MG63 (cell line): ENCODE results near the gene TARS1. TPM values are rescaled to one million over a fixed set of nuclear protein-coding genes. Genes with fewer than 3 reads are reported as not detected.
"Not testable (repeated sequence)": the region's sequence is repeated elsewhere in the genome, so short reads cannot be mapped to it uniquely, and the experiment has no call there.

Source experiments
- DNase-seq: peaks from one replicate; pipeline ENCODE4 v3.0.0-alpha.2; 2020
- H3K27me3 ChIP-seq: fragments of 250-450 bp; sonication (Bioruptor Pico); 2 replicates; pipeline ENCODE4 v1.5.1; 2020; ENCODE audit warnings: mild to moderate bottlenecking, moderate library complexity
- H3K36me3 ChIP-seq: fragments of 250-450 bp; sonication (Bioruptor Pico); 2 replicates; pipeline ENCODE4 v1.5.1; 2020; ENCODE audit warnings: mild to moderate bottlenecking, moderate library complexity
- H3K4me3 ChIP-seq: fragments of 250-450 bp; sonication (Bioruptor Pico); 2 replicates; pipeline ENCODE4 v1.5.1; 2020; ENCODE audit warnings: mild to moderate bottlenecking, moderate library complexity
- H3K9me3 ChIP-seq: fragments of 250-450 bp; sonication (Bioruptor Pico); 2 replicates; pipeline ENCODE4 v1.5.1; 2020; ENCODE audit warnings: mild to moderate bottlenecking, moderate library complexity
- total RNA-seq: library from RNA; depleted of rRNA; stranded (reverse); fragments of >200 nt; shearing (Covaris generic); gene quantifications from 2 replicates; pipeline ENCODE4 v1.2.3, GENCODE V29; 2014; ENCODE audit warnings: low replicate concordance

The TARS1 gene
- total RNA-seq, 1 experiment from 2014 or later, result 433 TPM

GRCh38 chr5:33501899-33502298, 61.1 kb downstream of the TARS1 start:
- no peaks in the 10 kb centered on the region for H3K27me3 ChIP-seq
- no peaks in the 10 kb centered on the region for H3K36me3 ChIP-seq
- no peak for DNase-seq
- no peak overlapping the region for H3K4me3 ChIP-seq
- no peaks in the 10 kb centered on the region for H3K9me3 ChIP-seq

DNA sequence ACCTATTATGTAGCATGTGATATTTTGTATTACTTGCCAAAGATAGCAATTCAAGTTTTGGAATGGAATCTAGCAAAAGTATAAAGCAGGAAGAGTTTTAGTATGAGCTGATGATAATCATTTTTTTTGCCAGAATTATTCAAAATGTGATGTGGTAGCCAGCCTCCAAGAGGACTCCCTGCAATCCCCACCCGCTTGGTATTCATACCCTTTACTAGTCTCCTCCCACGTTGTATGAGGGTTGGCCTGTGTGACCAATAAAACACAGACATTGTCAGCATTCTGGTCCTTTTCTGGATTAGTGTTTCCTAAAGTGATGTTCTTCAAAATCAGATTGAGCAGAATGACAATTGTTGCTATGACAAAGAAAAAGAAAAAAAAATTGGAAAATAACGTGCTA, 63.8 kb downstream of the TARS1 start:
- no peak for DNase-seq
- no peaks in the 10 kb centered on the region for H3K27me3 ChIP-seq
- H3K9me3 ChIP-seq, result no peaks in the 10 kb centered on the region
- no peaks in the 10 kb centered on the region for H3K36me3 ChIP-seq
- no peak overlapping the region for H3K4me3 ChIP-seq

DNA sequence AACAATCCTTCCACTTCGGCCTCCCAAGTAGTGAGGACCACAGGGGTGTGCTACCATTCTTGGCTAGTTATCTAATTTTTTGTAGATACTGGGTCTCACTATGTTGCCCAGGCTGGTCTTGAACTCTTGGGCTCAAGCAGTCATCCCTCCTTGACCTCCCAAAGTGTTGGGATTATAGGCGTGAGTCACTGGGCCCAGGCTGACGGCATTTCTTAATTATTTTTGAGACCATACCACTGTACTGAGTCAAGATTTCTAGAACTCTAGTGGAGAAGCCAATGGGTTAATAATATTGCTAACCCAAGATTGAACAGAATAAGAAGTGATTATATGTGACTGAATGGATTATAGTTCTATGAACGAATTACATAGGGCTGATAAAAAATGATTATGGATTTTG, 66.7 kb downstream of the TARS1 start:
- Histone ChIP-seq H3K9me3 (no peaks in the 10 kb centered on the region), H3K4me3 (no peak overlapping the region), H3K36me3 (no peaks in the 10 kb centered on the region), H3K27me3 (no peaks in the 10 kb centered on the region)
- DNase-seq, result no peak

- Histone ChIP-seq H3K27me3 (no peaks in the 10 kb centered on the region), H3K4me3 (no peak overlapping the region), H3K9me3 (no peaks in the 10 kb centered on the region), H3K36me3 (no peaks in the 10 kb centered on the region)
- DNase-seq, result no peak
Observed at GRCh38 chr5:33509036-33509435, 68.3 kb downstream of the TARS1 start.

DNA sequence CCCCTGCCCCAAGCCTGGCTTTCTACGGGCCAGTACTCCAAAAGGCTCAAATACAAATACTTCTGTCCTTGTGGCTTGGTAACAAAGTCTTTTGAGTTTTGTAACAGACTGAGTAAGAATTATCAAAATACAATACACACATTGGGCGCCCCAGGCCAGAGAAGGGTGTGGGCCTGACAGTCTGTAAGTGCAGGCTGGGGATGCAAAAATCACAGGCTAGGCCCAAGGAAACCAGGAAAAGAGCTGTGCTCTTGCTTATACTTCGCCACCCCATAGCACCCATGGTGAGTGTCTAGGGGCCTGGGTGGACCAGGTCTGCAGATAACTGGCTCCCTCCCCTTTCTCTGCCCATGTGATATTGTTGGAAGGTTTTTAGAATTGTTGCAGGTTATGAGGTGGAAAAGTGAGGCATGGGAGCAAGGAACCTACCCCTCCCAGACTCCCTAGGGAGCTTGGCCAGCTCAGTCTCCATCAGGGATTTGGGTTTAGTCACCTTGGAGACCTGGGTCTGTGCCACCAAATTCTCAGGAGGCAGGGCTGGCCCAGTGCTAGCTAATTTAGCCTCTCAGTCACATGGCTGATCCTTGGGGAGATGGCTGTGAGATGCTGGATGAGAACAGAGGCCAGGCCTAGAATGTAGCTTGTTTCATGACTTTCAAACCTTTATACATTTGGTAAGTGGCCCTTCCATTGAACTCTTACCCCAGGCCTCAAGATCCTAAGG, 72.9 kb downstream of the TARS1 start:
- no peak overlapping the region for H3K4me3 ChIP-seq
- no peaks in the 10 kb centered on the region for H3K36me3 ChIP-seq
- peak; percentile 25 for DNase-seq
- no peaks in the 10 kb centered on the region for H3K27me3 ChIP-seq
- H3K9me3 ChIP-seq, result no peaks in the 10 kb centered on the region

GRCh38 chr5:33515366-33515765, 74.6 kb downstream of the TARS1 start:
- not testable (repeated sequence) for H3K36me3 ChIP-seq, DNase-seq, H3K27me3 ChIP-seq, H3K9me3 ChIP-seq, H3K4me3 ChIP-seq

GRCh38 chr5:33516421-33516820, 75.7 kb downstream of the TARS1 start:
- Histone ChIP-seq H3K4me3 (no peak overlapping the region), H3K9me3 (no peaks in the 10 kb centered on the region), H3K36me3 (no peaks in the 10 kb centered on the region), H3K27me3 (no peaks in the 10 kb centered on the region)
- DNase-seq, result no peak
